Activated naive CD4-positive, alpha-beta T cell treated with anti-CD3 and anti-CD28 coated beads, Interleukin-2, amount 10 ng/mL, durations not matched to agents 7 days and 5 days (primary cell): Measurements from ENCODE around the gene SIDT2.
"Not testable (repeated sequence)": the region's sequence is repeated elsewhere in the genome, so short reads cannot be mapped to it uniquely, and the experiment has no call there.

ENCODE experiments used
- CTCF ChIA-PET: fragments of 350-600 bp; sonication (Branson Sonifier 250); formaldehyde crosslinking; loops from one replicate; lab custom pipeline; 2021; ENCODE audit warnings: antibody characterized with exemption; lab: Charles Lee
- DNase-seq: peaks from one replicate; pipeline ENCODE4 v3.0.0-alpha.2; 2020
- H3K27ac Mint-ChIP-seq: one replicate; pipeline ENCODE4 v1.8.0; 2021; ENCODE audit warnings: mild to moderate bottlenecking, moderate library complexity, mixed read lengths
- H3K27me3 Mint-ChIP-seq: one replicate; pipeline ENCODE4 v1.8.0; 2021; ENCODE audit warnings: mild to moderate bottlenecking, mixed read lengths
- H3K36me3 Mint-ChIP-seq: one replicate; pipeline ENCODE4 v1.8.0; 2021; ENCODE audit warnings: mixed read lengths
- H3K4me1 Mint-ChIP-seq: one replicate; pipeline ENCODE4 v1.8.0; 2021; ENCODE audit warnings: mixed read lengths
- H3K4me3 Mint-ChIP-seq: one replicate; pipeline ENCODE4 v1.8.0; 2021; ENCODE audit warnings: mild to moderate bottlenecking, moderate library complexity, mixed read lengths
- H3K9me3 Mint-ChIP-seq: one replicate; pipeline ENCODE4 v1.8.0; 2021; ENCODE audit warnings: mixed read lengths

Gene SIDT2

GRCh38 chr11:117199053-117199915, 20.7 kb downstream of the SIDT2 start, which contains the start of gene TAGLN:
TSS of gene TAGLN (plus strand) at chr11:117199370. CDS start at chr11:117203014, 3,644 bp downstream.
- CTCF ChIA-PET = no interaction called here
- Mint-ChIP-seq H3K27ac (no peak within 1 kb of the TSS), H3K4me1 (peaks cover 2% of the 10 kb centered on the region), H3K27me3 (no peaks in the 10 kb centered on the region), H3K9me3 (no peaks in the 10 kb centered on the region), H3K4me3 (no peak within 1 kb of the TSS), H3K36me3 (peaks cover 12% of the 10 kb centered on the region)
- no peak for DNase-seq

- Mint-ChIP-seq H3K9me3 (no peaks in the 10 kb centered on the region), H3K4me1 (peaks cover 1% of the 10 kb centered on the region), H3K4me3 (no peak overlapping the region), H3K27me3 (no peaks in the 10 kb centered on the region), H3K36me3 (peaks cover 17% of the 10 kb centered on the region), H3K27ac (peak overlapping the region; percentile 15)
- CTCF ChIA-PET = interaction anchor here (1.4 kb wide), 1 partner anchor 21 kb away, joined by 3 read pairs; no protein-coding TSS in a partner anchor
- DNase-seq = no peak
These were observed 21.6 kb downstream of the SIDT2 start for GRCh38 chr11:117199916-117200812.

- Mint-ChIP-seq H3K4me1 (no peaks in the 10 kb centered on the region), H3K27ac (peak overlapping the region; percentile 15), H3K27me3 (no peaks in the 10 kb centered on the region), H3K9me3 (no peaks in the 10 kb centered on the region), H3K4me3 (no peak overlapping the region), H3K36me3 (peaks cover 18% of the 10 kb centered on the region)
- CTCF ChIA-PET = interaction anchor here (1.4 kb wide), 1 partner anchor 22 kb away, joined by 3 read pairs; no protein-coding TSS in a partner anchor
- no peak for DNase-seq
These were observed 22.5 kb downstream of the SIDT2 start for GRCh38 chr11:117200813-117201657.

- Mint-ChIP-seq H3K9me3 (no peaks in the 10 kb centered on the region), H3K27me3 (no peaks in the 10 kb centered on the region), H3K4me3 (no peak overlapping the region), H3K27ac (no peak overlapping the region), H3K36me3 (peaks cover 20% of the 10 kb centered on the region), H3K4me1 (no peaks in the 10 kb centered on the region)
- no peak for DNase-seq
- CTCF ChIA-PET = interaction anchor here (1.4 kb wide), 1 partner anchor 22 kb away, joined by 3 read pairs; no protein-coding TSS in a partner anchor
These were observed 23.2 kb downstream of the SIDT2 start for GRCh38 chr11:117201658-117202305.

- Mint-ChIP-seq H3K36me3 (peaks cover 20% of the 10 kb centered on the region), H3K27ac (peak overlapping the region; percentile 28), H3K9me3 (no peaks in the 10 kb centered on the region), H3K4me3 (no peak overlapping the region), H3K27me3 (no peaks in the 10 kb centered on the region), H3K4me1 (no peaks in the 10 kb centered on the region)
- CTCF ChIA-PET = no interaction called here
- DNase-seq = no peak
These were observed 24.0 kb downstream of the SIDT2 start for GRCh38 chr11:117202386-117203068.

GRCh38 chr11:117203069-117203407, 24.5 kb downstream of the SIDT2 start:
- no peak for DNase-seq
- H3K4me3 Mint-ChIP-seq = no peak overlapping the region
- H3K27ac Mint-ChIP-seq = peak overlapping the region; percentile 16
- H3K27me3 Mint-ChIP-seq = no peaks in the 10 kb centered on the region
- no peaks in the 10 kb centered on the region for H3K9me3 Mint-ChIP-seq
- CTCF ChIA-PET = no interaction called here
- H3K36me3 Mint-ChIP-seq = peaks cover 20% of the 10 kb centered on the region
- no peaks in the 10 kb centered on the region for H3K4me1 Mint-ChIP-seq

GRCh38 chr11:117204283-117205080, 25.9 kb downstream of the SIDT2 start:
- Mint-ChIP-seq H3K4me1 (no peaks in the 10 kb centered on the region), H3K36me3 (peaks cover 20% of the 10 kb centered on the region), H3K27me3 (peaks cover 3% of the 10 kb centered on the region), H3K4me3 (no peak overlapping the region), H3K27ac (peak overlapping the region; percentile 78), H3K9me3 (no peaks in the 10 kb centered on the region)
- no peak for DNase-seq
- CTCF ChIA-PET = no interaction called here

- Mint-ChIP-seq H3K27me3 (peaks cover 3% of the 10 kb centered on the region), H3K36me3 (peaks cover 24% of the 10 kb centered on the region), H3K4me1 (no peaks in the 10 kb centered on the region), H3K27ac (peak overlapping the region; percentile 37), H3K9me3 (no peaks in the 10 kb centered on the region), H3K4me3 (no peak overlapping the region)
- no peak for DNase-seq
- CTCF ChIA-PET = no interaction called here
These were observed 26.8 kb downstream of the SIDT2 start for GRCh38 chr11:117205211-117205818.

- H3K4me1 Mint-ChIP-seq, H3K9me3 Mint-ChIP-seq, H3K27me3 Mint-ChIP-seq, H3K4me3 Mint-ChIP-seq, CTCF ChIA-PET, DNase-seq, H3K27ac Mint-ChIP-seq: not testable (repeated sequence)
- H3K36me3 Mint-ChIP-seq = peaks cover 30% of the 10 kb centered on the region
These were observed 27.6 kb downstream of the SIDT2 start for GRCh38 chr11:117206111-117206510.

- H3K4me1 Mint-ChIP-seq, DNase-seq, H3K27me3 Mint-ChIP-seq, H3K27ac Mint-ChIP-seq, H3K4me3 Mint-ChIP-seq, CTCF ChIA-PET, H3K9me3 Mint-ChIP-seq: not testable (repeated sequence)
- H3K36me3 Mint-ChIP-seq = peaks cover 35% of the 10 kb centered on the region
These were observed 28.3 kb downstream of the SIDT2 start for GRCh38 chr11:117206859-117207258.

- H3K27me3 Mint-ChIP-seq, H3K27ac Mint-ChIP-seq, CTCF ChIA-PET, H3K9me3 Mint-ChIP-seq, DNase-seq, H3K4me3 Mint-ChIP-seq, H3K4me1 Mint-ChIP-seq: not testable (repeated sequence)
- peaks cover 38% of the 10 kb centered on the region for H3K36me3 Mint-ChIP-seq
These were observed 28.9 kb downstream of the SIDT2 start for GRCh38 chr11:117207481-117207880.

GRCh38 chr11:117208710-117209109, 30.2 kb downstream of the SIDT2 start:
- H3K27ac Mint-ChIP-seq, DNase-seq, H3K27me3 Mint-ChIP-seq, H3K4me3 Mint-ChIP-seq, H3K9me3 Mint-ChIP-seq, H3K4me1 Mint-ChIP-seq, CTCF ChIA-PET: not testable (repeated sequence)
- peaks cover 44% of the 10 kb centered on the region for H3K36me3 Mint-ChIP-seq
